Neural cell (in vitro differentiated cells): ENCODE data around the gene ERRFI1.
A peak's percentile ranks its signal among the peaks of the same experiment; 100 is the strongest.

Experiments used
- CTCF ChIP-seq: fragments of 450-650 bp; IDR thresholded peaks from 2 replicates; pipeline ENCODE4 v1.5.1; 2014; ENCODE audit warnings: antibody characterized with exemption, mild to moderate bottlenecking, moderate library complexity; ENCODE audit not compliant: poor library complexity, severe bottlenecking
- POLR2AphosphoS5 ChIP-seq: IDR thresholded peaks from 2 replicates; pipeline ENCODE4 v1.6.1; 2012

- TF ChIP-seq CTCF (peak; percentile 50), POLR2AphosphoS5 (no peak)
Measured at GRCh38 chr1:8031176-8031785, 5.2 kb upstream of the ERRFI1 start.
